HL-60 (cell line): Measurements from ENCODE around the gene LONP2.
"Not testable (repeated sequence)": the region's sequence is repeated elsewhere in the genome, so short reads cannot be mapped to it uniquely, and the experiment has no call there.

ENCODE experiments used
- DNase-seq, 2 experiments: peaks; one replicate each; pipeline ENCODE4 v3.0.0-alpha.2; 2010 to 2020; ENCODE audit warnings: low read depth in 1 of 2, low spot score in 1 of 2
- H3K27ac ChIP-seq: fragments of 250-450 bp; sonication (Bioruptor Pico); replicated peaks from 2 replicates; pipeline ENCODE4 v1.5.1; 2020; ENCODE audit warnings: mild to moderate bottlenecking, moderate library complexity
- H3K27me3 ChIP-seq: fragments of 250-450 bp; sonication (Bioruptor Pico); 2 replicates; pipeline ENCODE4 v1.5.1; 2021; ENCODE audit warnings: mild to moderate bottlenecking, moderate library complexity; ENCODE audit not compliant: insufficient read depth, poor library complexity, severe bottlenecking
- H3K4me3 ChIP-seq: replicated peaks from 2 replicates; pipeline ENCODE4 v1.5.1; 2011; ENCODE audit warnings: mild to moderate bottlenecking, control low read depth, low read length; ENCODE audit not compliant: insufficient read depth
- GABPA ChIP-seq: IDR thresholded peaks from 2 replicates; pipeline ENCODE4 v1.6.1; 2012; ENCODE audit warnings: low read depth
- POLR2AphosphoS5 ChIP-seq: IDR thresholded peaks from 2 replicates; pipeline ENCODE4 v1.6.1; 2012; ENCODE audit warnings: low read depth
- SPI1 ChIP-seq: IDR thresholded peaks from 2 replicates; pipeline ENCODE4 v1.6.1; 2012; ENCODE audit warnings: low read depth, mild to moderate bottlenecking, borderline replicate concordance
- TF ChIP-seq, protein P1 (sequence below): IDR thresholded peaks from one replicate; pipeline ENCODE4 v1.5.1; 2011; ENCODE audit warnings: low read length, control low read depth, inconsistent platforms; ENCODE audit not compliant: insufficient read depth
- TF ChIP-seq, protein P2 (sequence below): IDR thresholded peaks from 2 replicates; pipeline ENCODE4 v1.6.1; 2012; ENCODE audit warnings: low read depth; ENCODE audit not compliant: insufficient replicate concordance

The LONP2 gene

DNA sequence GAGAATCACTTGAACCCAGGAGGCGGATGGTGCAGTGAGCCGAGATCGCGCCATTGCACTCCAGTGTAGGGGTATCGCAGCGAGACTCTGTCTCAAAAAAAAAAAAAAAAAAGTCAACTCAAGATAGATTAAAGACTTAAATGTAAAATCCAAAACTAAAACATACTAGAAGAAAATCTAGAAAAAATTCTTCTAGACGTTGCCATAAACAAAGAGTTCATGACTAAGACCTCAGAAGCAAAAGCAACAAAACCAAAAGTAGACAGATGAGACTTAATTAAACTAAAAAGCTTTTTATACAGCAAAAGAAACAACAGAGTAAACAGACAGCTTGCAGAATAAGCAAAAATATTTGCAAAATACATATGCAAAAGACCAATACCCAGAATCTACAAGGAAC, 64.4 kb downstream of the LONP2 start:
- H3K4me3 ChIP-seq: no peak overlapping the region
- no peak overlapping the region for H3K27ac ChIP-seq
- no peak for TF ChIP-seq SPI1
- TF ChIP-seq POLR2AphosphoS5: no peak
- TF ChIP-seq, protein P1, sequence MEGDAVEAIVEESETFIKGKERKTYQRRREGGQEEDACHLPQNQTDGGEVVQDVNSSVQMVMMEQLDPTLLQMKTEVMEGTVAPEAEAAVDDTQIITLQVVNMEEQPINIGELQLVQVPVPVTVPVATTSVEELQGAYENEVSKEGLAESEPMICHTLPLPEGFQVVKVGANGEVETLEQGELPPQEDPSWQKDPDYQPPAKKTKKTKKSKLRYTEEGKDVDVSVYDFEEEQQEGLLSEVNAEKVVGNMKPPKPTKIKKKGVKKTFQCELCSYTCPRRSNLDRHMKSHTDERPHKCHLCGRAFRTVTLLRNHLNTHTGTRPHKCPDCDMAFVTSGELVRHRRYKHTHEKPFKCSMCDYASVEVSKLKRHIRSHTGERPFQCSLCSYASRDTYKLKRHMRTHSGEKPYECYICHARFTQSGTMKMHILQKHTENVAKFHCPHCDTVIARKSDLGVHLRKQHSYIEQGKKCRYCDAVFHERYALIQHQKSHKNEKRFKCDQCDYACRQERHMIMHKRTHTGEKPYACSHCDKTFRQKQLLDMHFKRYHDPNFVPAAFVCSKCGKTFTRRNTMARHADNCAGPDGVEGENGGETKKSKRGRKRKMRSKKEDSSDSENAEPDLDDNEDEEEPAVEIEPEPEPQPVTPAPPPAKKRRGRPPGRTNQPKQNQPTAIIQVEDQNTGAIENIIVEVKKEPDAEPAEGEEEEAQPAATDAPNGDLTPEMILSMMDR: no peak
- no peak for TF ChIP-seq GABPA
- TF ChIP-seq, protein P2, sequence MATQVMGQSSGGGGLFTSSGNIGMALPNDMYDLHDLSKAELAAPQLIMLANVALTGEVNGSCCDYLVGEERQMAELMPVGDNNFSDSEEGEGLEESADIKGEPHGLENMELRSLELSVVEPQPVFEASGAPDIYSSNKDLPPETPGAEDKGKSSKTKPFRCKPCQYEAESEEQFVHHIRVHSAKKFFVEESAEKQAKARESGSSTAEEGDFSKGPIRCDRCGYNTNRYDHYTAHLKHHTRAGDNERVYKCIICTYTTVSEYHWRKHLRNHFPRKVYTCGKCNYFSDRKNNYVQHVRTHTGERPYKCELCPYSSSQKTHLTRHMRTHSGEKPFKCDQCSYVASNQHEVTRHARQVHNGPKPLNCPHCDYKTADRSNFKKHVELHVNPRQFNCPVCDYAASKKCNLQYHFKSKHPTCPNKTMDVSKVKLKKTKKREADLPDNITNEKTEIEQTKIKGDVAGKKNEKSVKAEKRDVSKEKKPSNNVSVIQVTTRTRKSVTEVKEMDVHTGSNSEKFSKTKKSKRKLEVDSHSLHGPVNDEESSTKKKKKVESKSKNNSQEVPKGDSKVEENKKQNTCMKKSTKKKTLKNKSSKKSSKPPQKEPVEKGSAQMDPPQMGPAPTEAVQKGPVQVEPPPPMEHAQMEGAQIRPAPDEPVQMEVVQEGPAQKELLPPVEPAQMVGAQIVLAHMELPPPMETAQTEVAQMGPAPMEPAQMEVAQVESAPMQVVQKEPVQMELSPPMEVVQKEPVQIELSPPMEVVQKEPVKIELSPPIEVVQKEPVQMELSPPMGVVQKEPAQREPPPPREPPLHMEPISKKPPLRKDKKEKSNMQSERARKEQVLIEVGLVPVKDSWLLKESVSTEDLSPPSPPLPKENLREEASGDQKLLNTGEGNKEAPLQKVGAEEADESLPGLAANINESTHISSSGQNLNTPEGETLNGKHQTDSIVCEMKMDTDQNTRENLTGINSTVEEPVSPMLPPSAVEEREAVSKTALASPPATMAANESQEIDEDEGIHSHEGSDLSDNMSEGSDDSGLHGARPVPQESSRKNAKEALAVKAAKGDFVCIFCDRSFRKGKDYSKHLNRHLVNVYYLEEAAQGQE: no peak
- DNase-seq: no peak
- no peaks in the 10 kb centered on the region for H3K27me3 ChIP-seq

DNA sequence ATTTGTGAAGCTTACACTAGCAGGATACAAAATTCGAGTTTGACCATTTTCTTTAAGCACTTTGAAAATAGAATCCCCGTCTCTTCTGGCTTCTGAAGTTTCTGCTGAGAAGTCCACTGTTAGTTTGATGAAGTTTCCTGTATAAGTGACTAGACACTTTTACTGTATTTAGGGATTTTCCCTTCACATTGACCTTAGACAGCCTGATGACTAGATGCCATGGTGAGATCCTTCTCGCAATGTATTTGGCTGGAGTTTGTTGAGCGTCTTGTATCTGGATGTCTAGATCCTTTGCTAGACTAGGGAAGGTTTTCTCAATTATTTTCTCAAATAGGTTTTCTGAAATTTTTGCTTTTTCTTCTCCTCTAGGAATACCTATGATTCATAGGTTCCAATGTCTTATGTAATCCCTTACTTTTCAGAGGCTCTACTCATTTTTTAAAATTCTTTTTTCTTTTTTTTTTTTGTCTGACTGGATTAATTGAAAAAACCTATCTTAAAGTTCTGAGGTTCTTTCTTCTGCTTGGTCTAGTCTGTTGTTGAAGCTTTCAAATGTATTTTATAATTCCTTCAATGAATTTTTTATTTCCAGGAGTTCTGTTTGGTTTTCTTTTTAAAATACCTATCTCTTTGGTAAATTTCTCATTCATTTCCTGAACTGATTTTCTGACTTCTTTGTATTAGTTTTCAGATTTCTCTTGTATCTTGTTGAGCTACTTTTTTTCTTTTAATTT, 67.0 kb downstream of the LONP2 start:
- Histone ChIP-seq H3K27me3 (no peaks in the 10 kb centered on the region), H3K27ac (no peak overlapping the region), H3K4me3 (no peak overlapping the region)
- no peak for DNase-seq
- TF ChIP-seq, protein P2: no peak
- TF ChIP-seq SPI1: no peak
- TF ChIP-seq, protein P1: no peak
- no peak for TF ChIP-seq GABPA
- no peak for TF ChIP-seq POLR2AphosphoS5

DNA sequence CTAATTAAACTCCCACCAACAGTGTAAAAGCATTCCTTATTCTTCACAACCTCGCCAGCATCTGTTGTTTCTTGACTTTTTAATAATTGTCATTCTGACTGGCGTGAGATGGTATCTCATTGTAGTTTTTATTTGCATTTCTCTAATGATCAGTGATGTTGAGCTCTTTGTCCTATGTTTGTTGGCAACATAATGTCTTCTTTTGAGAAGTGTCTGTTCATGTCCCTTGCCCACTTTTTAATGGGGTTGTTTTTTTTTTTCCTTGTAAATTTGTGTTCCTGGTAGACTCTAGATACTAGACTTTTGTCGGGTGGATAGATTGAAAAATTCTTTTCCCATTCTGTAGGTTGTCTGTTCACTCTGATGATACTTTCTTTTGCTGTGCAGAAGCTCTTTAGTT, 69.8 kb downstream of the LONP2 start:
- H3K4me3 ChIP-seq, H3K27ac ChIP-seq, H3K27me3 ChIP-seq, DNase-seq: not testable (repeated sequence)

DNA sequence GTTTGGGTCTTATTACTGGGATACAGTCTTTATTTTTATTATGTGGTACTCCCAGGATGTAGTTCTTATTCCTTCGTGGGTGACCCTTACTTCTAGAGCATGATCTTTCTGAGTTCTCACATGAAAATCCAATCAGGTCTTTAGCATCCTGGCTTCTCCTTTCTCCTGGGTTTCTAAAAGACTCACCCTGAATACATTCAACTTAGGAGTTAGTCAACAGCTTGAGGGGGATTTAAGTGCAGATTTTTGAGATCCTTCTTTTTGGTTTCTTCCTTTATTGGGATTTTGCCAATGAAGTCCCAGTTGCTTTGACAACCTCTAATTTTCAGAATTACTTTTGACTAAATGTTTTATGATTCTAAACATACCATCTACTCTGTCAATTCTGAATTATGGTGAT, 72.9 kb downstream of the LONP2 start:
- Histone ChIP-seq H3K27ac (no peak overlapping the region), H3K27me3 (no peaks in the 10 kb centered on the region), H3K4me3 (no peak overlapping the region)
- DNase-seq: no peak
- TF ChIP-seq SPI1: no peak
- TF ChIP-seq, protein P1: no peak
- TF ChIP-seq, protein P2: no peak
